Measurements from ENCODE around the gene CAPN14.
A peak's percentile ranks its signal among the peaks of the same experiment; 100 is the strongest.
"Not testable (repeated sequence)": the region's sequence is repeated elsewhere in the genome, so short reads cannot be mapped to it uniquely, and the experiment has no call there.

Gene CAPN14

GRCh38 chr2:31192851-31193392 lies 24.4 kb downstream of the CAPN14 start:
- DNase-seq, result no peak

DNA sequence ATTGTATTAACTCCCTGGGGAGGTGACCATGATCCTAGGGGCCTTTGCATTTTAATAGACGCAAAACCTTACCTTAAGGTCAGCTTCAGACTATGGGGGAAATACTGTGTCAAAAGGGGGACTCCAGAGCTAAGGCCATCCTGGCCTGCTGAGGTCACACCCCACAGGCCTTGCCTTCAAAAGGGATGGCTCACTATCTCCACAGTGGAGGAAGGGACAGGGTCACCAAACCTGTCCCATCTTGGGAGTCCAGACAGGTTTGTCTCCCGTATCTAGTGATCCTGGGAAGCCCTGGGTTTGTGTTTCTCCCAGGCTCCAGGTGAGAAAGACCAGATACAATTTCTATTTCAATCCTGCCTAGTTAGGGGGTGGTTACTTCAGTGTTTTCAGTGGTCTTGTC lies 24.9 kb downstream of the CAPN14 start:
- no peak for DNase-seq

DNA sequence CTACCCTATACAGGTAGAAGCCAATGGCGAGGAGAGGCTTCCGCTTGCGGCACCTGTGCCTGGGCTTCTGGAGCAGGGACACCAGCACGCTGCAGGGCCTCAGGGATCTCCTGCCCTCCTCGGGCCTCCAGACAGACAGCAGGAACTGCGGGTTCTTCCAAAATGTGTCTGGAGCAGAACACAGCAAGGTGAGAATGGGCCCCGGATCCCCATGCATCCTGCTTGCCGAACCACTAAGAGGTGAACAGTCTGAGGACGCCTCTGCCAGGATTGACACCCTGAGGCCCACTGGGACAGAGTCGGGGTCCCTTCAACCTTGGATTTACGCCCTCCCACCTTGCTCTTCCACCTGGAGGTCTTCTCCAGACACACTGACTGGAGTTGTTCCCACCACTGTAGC lies 25.4 kb downstream of the CAPN14 start:
- DNase-seq, result no peak

GRCh38 chr2:31190188-31190587 lies 27.1 kb downstream of the CAPN14 start:
- DNase-seq, result no peak

DNA sequence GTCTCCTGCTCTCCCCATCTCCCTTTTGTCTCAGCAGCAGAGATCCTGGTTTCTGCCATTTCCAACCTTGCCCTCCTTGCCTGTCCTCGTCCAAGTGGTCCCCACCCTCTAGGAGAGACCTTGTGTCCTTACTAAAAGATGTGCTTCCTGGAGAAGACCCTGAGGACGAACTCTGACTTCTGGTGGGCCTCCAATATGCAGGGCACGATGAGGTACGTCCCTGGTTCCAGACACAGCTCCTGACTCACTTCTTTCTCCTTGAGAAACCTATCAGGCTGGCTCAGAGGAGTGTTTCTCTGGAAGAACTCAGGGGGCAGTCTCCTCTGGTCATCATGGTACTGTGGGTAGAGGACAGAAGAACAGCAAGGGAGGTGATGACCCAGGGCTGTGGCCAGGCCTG lies 28.2 kb downstream of the CAPN14 start:
- no peak for DNase-seq

DNA sequence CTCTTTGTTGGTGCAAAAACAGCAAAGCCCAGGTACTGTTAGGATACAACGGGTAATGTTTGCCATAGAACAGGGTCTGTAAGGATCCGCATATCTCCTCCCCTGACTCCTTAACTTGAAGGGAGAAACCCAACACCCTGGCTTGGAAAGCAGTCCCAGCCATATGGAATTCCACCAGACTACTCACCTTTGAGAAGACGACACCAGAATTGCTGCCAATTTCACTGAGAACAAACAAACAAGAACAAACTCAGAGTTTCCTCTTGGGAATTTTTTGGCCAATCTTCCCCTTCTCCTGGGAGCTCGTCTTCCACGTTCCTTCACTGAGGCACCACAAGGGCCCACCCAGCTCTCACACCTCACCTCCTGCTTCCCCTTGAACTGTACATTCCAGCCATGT lies 29.2 kb downstream of the CAPN14 start:
- no peak for DNase-seq

DNA sequence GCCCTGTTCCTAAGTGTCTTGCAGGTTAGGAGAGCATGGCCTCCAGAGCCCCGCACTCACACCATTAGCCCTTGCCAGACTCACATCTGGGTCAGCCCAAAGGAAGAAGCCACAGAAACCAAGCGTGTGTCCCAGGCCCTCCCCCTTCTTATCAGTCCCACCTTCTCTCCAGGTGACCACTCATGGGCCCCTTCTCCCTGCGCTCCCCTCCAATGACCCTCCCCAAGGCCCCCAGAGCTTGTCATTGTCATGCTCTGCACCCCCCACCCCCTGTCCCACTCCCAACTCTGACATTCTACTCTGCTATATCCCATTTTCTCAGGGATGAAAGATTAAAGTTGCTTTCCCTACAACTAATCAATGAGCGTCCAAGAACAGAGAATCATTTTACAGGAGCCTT lies 30.1 kb downstream of the CAPN14 start:
- no peak for DNase-seq

GRCh38 chr2:31183973-31184372 lies 33.3 kb downstream of the CAPN14 start:
- not testable (repeated sequence) for DNase-seq

- no peak for DNase-seq
Measured at GRCh38 chr2:31176742-31177141, 40.6 kb downstream of the CAPN14 start.

- DNase-seq, result no peak
Measured at GRCh38 chr2:31171142-31171541, 46.2 kb downstream of the CAPN14 start.

GRCh38 chr2:31170071-31170698 lies 47.1 kb downstream of the CAPN14 start:
- peak; percentile 57 for DNase-seq

DNA sequence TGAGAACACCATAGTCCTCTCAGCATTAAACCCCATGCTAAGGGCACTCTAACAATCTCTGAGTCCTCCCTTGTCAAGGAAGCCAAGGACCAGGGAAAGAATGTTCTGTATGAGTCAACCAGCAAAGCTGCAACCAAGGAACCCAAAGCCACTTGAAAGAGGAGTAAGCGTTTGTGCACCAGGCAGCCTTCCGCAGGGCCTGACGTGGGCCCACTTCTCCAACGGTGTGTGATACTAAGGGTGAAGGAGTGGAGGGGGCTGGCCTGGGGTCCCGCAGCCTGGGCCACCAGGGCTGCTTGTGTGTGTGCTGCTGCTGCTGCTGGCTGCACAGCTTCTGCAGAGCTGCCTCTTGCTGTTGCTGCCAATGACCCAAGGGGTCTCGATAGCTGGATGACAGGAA lies 49.0 kb downstream of the CAPN14 start:
- no peak for DNase-seq

DNA sequence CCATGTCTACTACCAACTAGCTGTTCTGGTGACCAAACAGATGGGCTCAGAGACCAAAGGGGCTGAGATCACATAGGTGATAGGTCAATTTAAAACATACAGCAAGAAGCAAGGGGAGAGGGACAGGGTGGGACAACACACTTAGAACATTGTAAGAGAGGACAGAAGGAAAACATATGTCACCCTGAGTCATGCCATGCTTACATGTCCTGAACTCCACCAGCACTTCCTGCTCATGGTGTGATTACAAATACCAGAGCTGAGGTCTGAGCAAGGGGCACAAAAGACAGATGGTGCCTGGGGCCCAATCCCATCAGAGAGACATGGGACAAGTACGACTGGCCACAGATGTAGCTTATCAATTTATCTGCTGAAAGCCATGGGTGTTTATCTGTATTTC lies 50.4 kb downstream of the CAPN14 start:
- DNase-seq, result no peak

GRCh38 chr2:31163011-31163539 lies 54.2 kb downstream of the CAPN14 start:
- no peak for DNase-seq

DNA sequence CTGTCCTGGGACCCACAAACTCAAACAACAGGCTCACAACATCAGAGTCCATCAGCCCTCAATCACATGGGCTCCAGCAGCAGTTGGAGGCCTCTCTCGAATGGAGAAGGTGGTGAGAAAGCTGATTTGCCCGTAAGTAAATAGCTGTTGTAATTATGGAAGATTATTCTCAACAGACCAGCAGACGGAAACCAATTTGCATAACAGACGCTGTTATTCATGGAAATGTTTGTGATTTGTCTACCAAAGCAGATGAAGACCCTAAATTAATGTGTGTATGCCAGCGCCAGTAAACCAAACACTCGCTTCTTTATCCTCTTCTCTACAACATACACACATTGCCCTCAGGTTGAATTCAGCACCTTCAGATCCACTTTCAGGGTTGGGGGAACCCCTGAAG lies 55.7 kb downstream of the CAPN14 start:
- no peak for DNase-seq

DNA sequence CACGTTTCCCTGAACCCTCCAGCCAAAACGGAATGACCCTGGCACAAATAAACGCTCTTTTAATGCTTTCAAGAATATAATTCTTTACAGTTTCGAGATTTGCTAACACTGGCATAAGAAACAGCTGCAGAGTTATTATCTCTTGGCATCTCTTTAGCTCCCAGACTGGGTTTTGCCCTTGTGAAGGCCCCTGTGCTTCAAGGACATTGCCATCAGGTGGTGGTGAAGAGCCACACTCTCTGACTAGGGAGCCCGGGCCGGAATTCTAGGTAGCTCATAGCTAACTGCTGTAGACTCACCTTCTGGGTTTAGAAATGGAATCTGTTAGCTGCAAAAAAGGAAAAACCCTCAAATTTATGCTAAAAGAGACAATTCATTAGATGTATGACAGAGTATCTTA lies 65.8 kb downstream of the CAPN14 start:
- no peak for DNase-seq

DNA sequence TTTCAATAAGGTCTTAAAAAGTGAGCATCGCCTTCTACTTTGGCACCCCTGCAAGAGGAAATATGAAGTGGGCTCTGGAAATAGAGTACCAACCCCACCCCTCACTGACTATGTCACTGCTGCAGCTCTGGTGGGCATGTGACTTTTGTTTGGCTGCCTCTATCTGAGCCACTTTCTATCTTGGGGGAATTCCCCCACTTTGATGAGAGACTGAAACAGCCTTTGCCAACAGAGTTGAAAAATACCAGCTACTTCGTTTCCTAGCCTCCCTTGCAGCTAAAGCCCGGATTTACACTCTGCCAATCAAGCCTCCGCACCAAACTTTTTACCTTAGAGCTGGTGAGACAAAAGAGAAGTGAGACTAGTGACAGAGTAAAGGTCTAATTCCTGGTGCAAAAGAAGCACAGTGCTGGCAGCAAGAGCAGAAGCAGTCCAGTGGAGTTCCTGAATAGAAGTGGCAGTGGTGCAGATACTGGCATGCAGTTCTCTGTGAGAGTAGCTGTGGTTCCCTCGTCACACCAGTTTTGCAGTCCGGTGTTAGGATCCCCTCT lies 67.1 kb downstream of the CAPN14 start:
- DNase-seq, result no peak

DNA sequence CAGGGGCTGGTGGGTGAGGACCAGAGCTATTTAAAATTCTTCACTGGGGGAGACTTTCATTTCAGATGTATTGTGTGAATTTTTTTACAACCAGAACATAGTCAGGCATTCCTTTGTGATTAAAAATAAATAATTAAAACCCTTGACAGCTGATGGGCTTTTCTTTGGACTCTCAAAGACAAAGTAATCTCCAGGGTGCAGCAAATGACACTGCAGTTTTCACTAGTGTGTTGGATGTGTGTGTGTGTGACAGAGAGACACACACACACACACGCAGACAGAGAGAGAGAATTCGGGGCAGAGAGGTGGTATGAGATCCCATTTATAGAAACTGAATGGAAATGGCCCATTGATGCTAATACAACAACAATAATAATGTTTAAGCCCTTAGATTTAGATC lies 68.8 kb downstream of the CAPN14 start:
- no peak for DNase-seq

DNA sequence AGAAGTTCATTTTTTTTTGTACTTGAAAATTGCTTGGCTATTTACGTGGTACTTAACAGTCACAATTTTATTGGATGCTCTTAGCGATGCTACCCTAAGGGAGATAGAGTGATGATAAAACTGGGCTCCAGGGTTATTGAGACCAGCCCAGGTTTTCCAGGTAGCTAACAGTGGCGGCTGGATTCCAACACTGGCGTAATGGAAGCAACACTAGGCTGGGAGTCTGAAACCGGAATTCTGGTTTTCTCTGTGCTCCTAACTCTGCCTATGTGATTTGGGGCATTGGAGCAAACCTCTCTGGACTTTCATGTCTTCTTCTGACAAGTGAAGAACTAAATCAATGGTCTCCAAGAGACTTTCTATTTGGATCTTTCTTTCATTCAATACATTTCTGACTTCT lies 69.7 kb downstream of the CAPN14 start:
- DNase-seq, result no peak

GRCh38 chr2:31142110-31142509 lies 75.2 kb downstream of the CAPN14 start:
- no peak for DNase-seq

- DNase-seq, result no peak
Measured at GRCh38 chr2:31141443-31142085, 75.8 kb downstream of the CAPN14 start.

DNA sequence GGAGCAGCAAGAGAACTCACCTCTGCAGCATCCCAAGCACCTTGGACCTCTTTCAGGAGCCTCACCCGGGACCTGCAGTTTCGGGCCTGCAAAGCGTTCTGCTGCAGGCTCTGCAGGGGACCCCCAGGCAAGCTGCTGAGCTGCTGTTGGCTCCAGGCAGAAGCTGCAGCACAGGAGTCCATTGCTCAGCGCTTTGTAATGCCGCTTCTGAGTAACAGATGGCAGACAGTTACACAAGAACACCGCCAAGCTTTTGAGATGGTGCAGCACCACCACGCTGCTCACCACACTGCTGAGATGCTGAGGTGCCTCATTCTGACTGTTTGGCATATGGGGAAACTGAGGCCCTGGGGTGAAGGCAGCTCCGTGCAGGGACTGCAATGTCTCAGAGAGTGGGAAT lies 77.2 kb downstream of the CAPN14 start:
- no peak for DNase-seq

DNA sequence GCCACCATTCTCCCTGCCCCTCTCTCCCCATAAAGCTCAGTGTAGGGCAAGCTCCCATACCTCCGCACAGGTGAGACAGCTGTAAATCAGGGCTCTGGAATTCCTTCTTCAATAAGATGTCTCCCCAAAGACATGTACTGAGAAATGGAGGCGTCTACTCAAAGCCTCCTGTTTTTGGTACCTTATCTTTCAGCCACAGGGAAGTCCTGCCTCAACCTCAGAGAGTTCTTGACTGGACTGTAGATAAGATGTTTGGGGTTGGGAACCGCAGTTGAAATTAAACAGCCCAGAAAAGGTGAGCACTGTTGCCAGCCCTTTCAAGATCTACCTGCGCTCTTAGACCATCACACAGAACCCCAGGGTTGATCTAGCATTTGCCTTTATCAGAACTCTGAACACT lies 77.6 kb downstream of the CAPN14 start:
- no peak for DNase-seq
